Measurements from ENCODE around the gene RNF10. TPM values are rescaled to one million over a fixed set of nuclear protein-coding genes. Genes with fewer than 3 reads are reported as not detected.
"Not testable (repeated sequence)": the region's sequence is repeated elsewhere in the genome, so short reads cannot be mapped to it uniquely, and the experiment has no call there.

The RNF10 gene
- total and polyA plus RNA-seq, 2 experiments from 2014 or later, result 83.9 to 128 TPM

DNA sequence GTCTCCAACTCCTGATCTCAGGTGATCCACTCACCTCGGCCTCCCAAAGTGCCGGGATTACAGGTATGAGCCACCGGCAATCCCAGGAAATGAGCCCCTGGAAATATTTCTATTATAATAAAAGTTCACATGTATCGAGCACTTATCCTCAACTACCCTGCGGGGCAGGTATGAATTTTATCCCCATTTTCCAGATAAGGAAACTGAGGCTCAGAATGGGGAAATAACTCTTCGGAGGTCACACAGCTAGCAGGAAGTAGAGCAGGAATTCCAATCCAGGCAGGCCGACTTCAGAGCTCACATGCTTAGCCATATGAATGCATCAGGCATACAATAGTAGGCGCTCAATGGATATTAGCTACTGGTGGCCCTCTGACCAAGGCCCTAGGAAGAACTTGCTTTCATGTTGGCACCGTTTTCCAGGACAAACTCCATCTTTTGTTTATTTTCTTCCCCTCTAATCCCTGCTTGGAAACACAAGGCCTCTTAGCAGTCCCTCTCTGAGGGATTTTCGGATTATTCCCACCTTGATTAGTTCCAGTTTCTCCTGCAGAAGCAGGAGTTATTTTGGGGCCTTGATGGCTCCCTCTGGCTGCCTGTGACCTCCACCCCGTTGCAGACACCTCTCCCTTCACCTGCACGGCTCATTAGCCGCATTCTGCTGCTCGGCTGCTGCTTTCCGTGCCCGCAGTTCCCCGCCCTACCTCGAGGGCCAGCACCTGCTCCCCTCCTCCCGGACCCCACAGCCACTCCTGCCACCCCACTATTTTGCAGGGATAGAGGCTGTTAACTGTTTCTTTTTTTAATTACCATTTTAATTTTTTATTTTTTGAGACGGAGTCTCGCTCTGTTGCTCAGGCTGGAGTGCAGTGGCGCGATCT is 65.8 kb downstream of the RNF10 start:
- Histone ChIP-seq H3K4me3 (no peak overlapping the region), H4K20me1 (ENCODE audit: insufficient read depth, poor library complexity, severe bottlenecking) (no peaks in the 10 kb centered on the region), H3K27me3 (no peaks in the 10 kb centered on the region), H3K79me2 (no peaks in the 10 kb centered on the region), H3K9me2 (replicated peaks; ENCODE audit: insufficient read depth) (no peaks in the 10 kb centered on the region), H2AFZ (no peak overlapping the region), H3K27ac (no peak overlapping the region), H3K4me2 (no peak overlapping the region), H3K36me3 (replicated peaks; ENCODE audit: insufficient read depth, low read depth) (no peaks in the 10 kb centered on the region), H3K4me1 (ENCODE audit: insufficient read depth) (no peaks in the 10 kb centered on the region), H3K9me3 (ENCODE audit: low read depth) (no peaks in the 10 kb centered on the region)
- 82% methylated on average over 23 of the region's 23 CpGs for WGBS (ENCODE audit: low lambda C conversion rate, missing lambda C conversion rate)
- TF ChIP-seq CTCF (IDR thresholded peaks at IDR 0.05; ENCODE audit: poor library complexity), result no peak
- no peak for TF ChIP-seq EZH2phosphoT487 (IDR thresholded peaks at IDR 0.05; ENCODE audit: low read depth, severe bottlenecking, unreplicated experiment)
- no peak for TF ChIP-seq EZH2 (IDR thresholded peaks at IDR 0.05; ENCODE audit: borderline replicate concordance)
- no peak for DNase-seq (ENCODE audit: low spot score)

- not testable (repeated sequence) for H3K27ac ChIP-seq; H4K20me1 ChIP-seq (ENCODE audit: insufficient read depth, poor library complexity, severe bottlenecking); H3K79me2 ChIP-seq; H3K27me3 ChIP-seq; H3K9me2 ChIP-seq (replicated peaks; ENCODE audit: insufficient read depth); H3K36me3 ChIP-seq (replicated peaks; ENCODE audit: insufficient read depth, low read depth); H2AFZ ChIP-seq; H3K4me1 ChIP-seq (ENCODE audit: insufficient read depth); H3K9me3 ChIP-seq (ENCODE audit: low read depth); H3K4me3 ChIP-seq; DNase-seq (ENCODE audit: low spot score); H3K4me2 ChIP-seq
- 76% methylated on average over 5 of the region's 5 CpGs for WGBS (ENCODE audit: low lambda C conversion rate, missing lambda C conversion rate)
These were observed 68.3 kb downstream of the RNF10 start for GRCh38 chr12:120602416-120602815.

GRCh38 chr12:120610560-120610959 is 76.4 kb downstream of the RNF10 start:
- Histone ChIP-seq H3K36me3 (replicated peaks; ENCODE audit: insufficient read depth, low read depth) (no peaks in the 10 kb centered on the region), H3K4me3 (no peak overlapping the region), H3K27ac (no peak overlapping the region), H3K9me2 (replicated peaks; ENCODE audit: insufficient read depth) (no peaks in the 10 kb centered on the region), H3K4me2 (no peak overlapping the region), H3K79me2 (no peaks in the 10 kb centered on the region), H4K20me1 (ENCODE audit: insufficient read depth, poor library complexity, severe bottlenecking) (no peaks in the 10 kb centered on the region), H2AFZ (no peak overlapping the region), H3K4me1 (ENCODE audit: insufficient read depth) (no peaks in the 10 kb centered on the region), H3K9me3 (ENCODE audit: low read depth) (no peaks in the 10 kb centered on the region), H3K27me3 (peaks cover 4% of the 10 kb centered on the region)
- DNase-seq (ENCODE audit: low spot score), result no peak
- no peak for TF ChIP-seq EZH2 (IDR thresholded peaks at IDR 0.05; ENCODE audit: borderline replicate concordance)
- TF ChIP-seq CTCF (IDR thresholded peaks at IDR 0.05; ENCODE audit: poor library complexity), result no peak
- TF ChIP-seq EZH2phosphoT487 (IDR thresholded peaks at IDR 0.05; ENCODE audit: low read depth, severe bottlenecking, unreplicated experiment), result no peak
- 81% methylated on average over 4 of the region's 4 CpGs for WGBS (ENCODE audit: low lambda C conversion rate, missing lambda C conversion rate)

DNA sequence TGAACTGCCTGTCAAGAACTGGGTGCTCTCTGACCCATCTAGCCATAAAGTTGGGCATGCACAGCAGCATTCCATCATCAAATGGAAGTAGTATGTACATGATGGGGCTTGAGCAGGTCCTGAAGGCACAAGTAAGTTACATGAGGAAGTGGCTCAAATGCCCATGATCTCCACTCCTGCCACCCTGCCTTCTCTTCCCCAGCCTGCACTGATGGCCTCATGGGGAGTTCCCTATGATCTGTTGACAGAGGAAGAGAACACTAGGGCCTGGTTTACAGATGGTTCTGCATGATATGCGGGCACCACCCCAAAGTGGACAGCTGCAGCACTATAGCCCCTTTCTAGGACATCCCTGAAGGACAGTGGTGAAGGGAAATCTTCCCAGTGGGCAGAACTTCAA is 77.4 kb downstream of the RNF10 start:
- H3K4me2 ChIP-seq; H3K27ac ChIP-seq; H3K36me3 ChIP-seq (replicated peaks; ENCODE audit: insufficient read depth, low read depth); H3K4me1 ChIP-seq (ENCODE audit: insufficient read depth); H4K20me1 ChIP-seq (ENCODE audit: insufficient read depth, poor library complexity, severe bottlenecking); H3K9me2 ChIP-seq (replicated peaks; ENCODE audit: insufficient read depth); H3K27me3 ChIP-seq; H2AFZ ChIP-seq; DNase-seq (ENCODE audit: low spot score); H3K4me3 ChIP-seq; H3K9me3 ChIP-seq (ENCODE audit: low read depth); H3K79me2 ChIP-seq: not testable (repeated sequence)
- 93% methylated on average over 1 of the region's 1 CpG for WGBS (ENCODE audit: low lambda C conversion rate, missing lambda C conversion rate)

Data from hepatocyte (in vitro differentiated cells).